Tibial nerve (tissue), 3 donors: ENCODE data around the gene BEX4.
"Not testable (repeated sequence)": the region's sequence is repeated elsewhere in the genome, so short reads cannot be mapped to it uniquely, and the experiment has no call there.

ENCODE experiments used
- CTCF ChIP-seq, 5 experiments: fragments of 200-600 bp in 3 of 5; fragments of 450-650 bp in 2 of 5; sonication (generic) in 3 of 5; IDR thresholded peaks; one replicate each; pipeline ENCODE4 v1.5.1; 2016 to 2019; ENCODE audit warnings: antibody characterized with exemption in 5 of 5, mild to moderate bottlenecking in 3 of 5, moderate library complexity in 2 of 5
- POLR2A ChIP-seq, 2 donors: fragments of 450-650 bp; IDR thresholded peaks; one replicate each; pipeline ENCODE4 v1.6.1; 2017; ENCODE audit warnings: antibody characterized with exemption in 2 of 2, mild to moderate bottlenecking in 2 of 2, moderate library complexity in 2 of 2

GRCh38 chrX:103175256-103175655 is 39.7 kb upstream of the BEX4 start:
- TF ChIP-seq POLR2A, CTCF (IDR thresholded peaks at IDR 0.05): not testable (repeated sequence)
